Subcutaneous abdominal adipose tissue (tissue), 5 donors: Measurements from ENCODE around the gene NSMF.
A peak's percentile ranks its signal among the peaks of the same experiment; 100 is the strongest.

Experiments used
- H3K27ac ChIP-seq: one replicate; pipeline ENCODE4 v1.7.0; 2013; ENCODE audit warnings: low read depth, mild to moderate bottlenecking, inconsistent platforms, low read length, moderate library complexity
- H3K27me3 ChIP-seq, 5 donors: one replicate each; pipeline ENCODE4 v1.7.0; 2013; ENCODE audit warnings: low read length in 5 of 5, inconsistent platforms in 1 of 5; ENCODE audit not compliant: control insufficient read depth in 5 of 5, insufficient read depth in 4 of 5
- H3K36me3 ChIP-seq, 5 donors: one replicate each; pipeline ENCODE4 v1.7.0; 2013; ENCODE audit warnings: low read length in 5 of 5; ENCODE audit not compliant: control insufficient read depth in 5 of 5, insufficient read depth in 5 of 5
- H3K4me1 ChIP-seq, 5 donors: one replicate each; pipeline ENCODE4 v1.7.0; 2013; ENCODE audit warnings: low read length in 5 of 5, mild to moderate bottlenecking in 3 of 5, moderate library complexity in 1 of 5; ENCODE audit not compliant: control insufficient read depth in 5 of 5, insufficient read depth in 5 of 5
- H3K4me3 ChIP-seq, 5 donors: one replicate each; pipeline ENCODE4 v1.7.0; 2013; ENCODE audit warnings: low read length in 5 of 5, low read depth in 1 of 5
- H3K9ac ChIP-seq, 5 donors: one replicate each; pipeline ENCODE4 v1.7.0; 2013; ENCODE audit warnings: low read length in 5 of 5, mild to moderate bottlenecking in 4 of 5, moderate library complexity in 3 of 5
- H3K9me3 ChIP-seq, 5 donors: one replicate each; pipeline ENCODE4 v1.7.0; 2013; ENCODE audit warnings: low read length in 5 of 5; ENCODE audit not compliant: control insufficient read depth in 5 of 5
- donor health status: healthy.
- donor health status: healthy.
- donor health status: healthy.
- donor health status: healthy.
- donor health status: healthy.

Gene NSMF

GRCh38 chr9:137492464-137493363 is 33.6 kb upstream of the NSMF start:
- no peak overlapping the region for H3K27ac ChIP-seq
- H3K9me3 ChIP-seq: no peaks in the 10 kb centered on the region
- H3K27me3 ChIP-seq: no peaks in the 10 kb centered on the region
- H3K4me1 ChIP-seq: peaks cover 0 to 8% (median 4%) of the 10 kb centered on the region in 5 donors
- peaks cover 0 to 52% (median 28%) of the 10 kb centered on the region in 5 donors for H3K36me3 ChIP-seq
- no peak overlapping the region for H3K4me3 ChIP-seq
- no peak overlapping the region for H3K9ac ChIP-seq

- no peak overlapping the region for H3K4me3 ChIP-seq
- peaks cover 0 to 8% (median 4%) of the 10 kb centered on the region in 5 donors for H3K4me1 ChIP-seq
- no peak overlapping the region for H3K9ac ChIP-seq
- no peaks in the 10 kb centered on the region for H3K27me3 ChIP-seq
- no peaks in the 10 kb centered on the region for H3K9me3 ChIP-seq
- H3K36me3 ChIP-seq: peaks cover 0 to 50% (median 28%) of the 10 kb centered on the region in 5 donors
- no peak overlapping the region for H3K27ac ChIP-seq
Observed at GRCh38 chr9:137491735-137492432, 32.8 kb upstream of the NSMF start.

DNA sequence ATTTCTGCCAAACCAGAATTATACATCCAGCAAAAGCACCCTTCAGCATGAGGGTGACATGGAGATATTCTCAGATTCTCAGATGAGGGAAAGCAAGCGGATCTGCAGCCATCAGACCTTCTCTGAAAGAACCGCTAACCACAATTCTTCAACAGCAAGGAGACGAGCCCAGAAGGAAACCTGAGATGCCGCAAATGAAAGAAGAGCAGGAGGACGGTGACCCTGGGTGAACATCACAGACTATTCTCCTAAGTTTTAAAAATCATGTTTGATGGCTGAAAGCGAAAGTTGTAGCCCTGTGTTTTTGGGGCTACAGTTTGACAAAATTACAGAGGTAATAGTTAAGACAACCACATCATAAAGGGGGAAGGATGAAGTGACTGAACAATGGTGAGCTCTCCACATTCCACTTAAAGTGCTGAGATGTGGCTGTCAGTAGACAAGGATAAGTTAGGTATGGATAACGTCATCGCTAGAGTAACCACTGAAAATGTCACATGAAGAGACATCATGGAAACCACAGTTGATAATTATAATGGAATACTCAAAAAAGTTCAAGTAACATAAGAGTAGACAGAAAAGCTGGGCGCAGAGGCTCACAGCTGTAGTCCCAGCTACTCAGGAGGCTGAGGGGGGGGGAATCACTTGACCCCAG is 31.5 kb upstream of the NSMF start:
- Histone ChIP-seq H3K36me3 (peaks cover 0 to 45% (median 26%) of the 10 kb centered on the region in 5 donors), H3K9ac (no peak overlapping the region), H3K4me3 (no peak overlapping the region), H3K9me3 (no peaks in the 10 kb centered on the region), H3K27me3 (no peaks in the 10 kb centered on the region), H3K4me1 (peaks cover 0 to 8% (median 4%) of the 10 kb centered on the region in 5 donors), H3K27ac (no peak overlapping the region)

GRCh38 chr9:137488906-137489305 is 29.8 kb upstream of the NSMF start:
- no peak overlapping the region for H3K27ac ChIP-seq
- no peaks in the 10 kb centered on the region for H3K9me3 ChIP-seq
- peak overlapping the region in 1 of 5 donors; percentile 13 for H3K9ac ChIP-seq
- H3K27me3 ChIP-seq: no peaks in the 10 kb centered on the region
- H3K4me3 ChIP-seq: no peak overlapping the region
- H3K4me1 ChIP-seq: peaks cover 0 to 2% (median 1%) of the 10 kb centered on the region in 5 donors
- H3K36me3 ChIP-seq: peaks cover 0 to 39% (median 22%) of the 10 kb centered on the region in 5 donors

DNA sequence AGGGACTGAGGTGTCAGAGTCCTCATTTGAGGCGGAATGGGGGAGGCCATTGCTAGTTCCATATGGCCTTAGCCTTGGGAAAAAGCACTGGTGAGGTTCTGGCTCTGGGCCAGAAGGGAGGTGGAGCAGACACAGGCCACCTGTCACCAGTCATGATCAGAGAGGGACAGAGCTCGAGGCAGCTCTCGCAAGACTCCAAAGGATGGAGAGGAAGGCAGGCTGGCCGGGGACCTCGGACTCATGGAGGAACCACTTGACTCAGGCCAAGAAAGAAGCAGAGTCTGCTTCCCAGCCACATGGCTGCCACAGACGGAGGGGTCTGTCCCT is 29.2 kb upstream of the NSMF start:
- H3K27me3 ChIP-seq: no peaks in the 10 kb centered on the region
- H3K9ac ChIP-seq: no peak overlapping the region

DNA sequence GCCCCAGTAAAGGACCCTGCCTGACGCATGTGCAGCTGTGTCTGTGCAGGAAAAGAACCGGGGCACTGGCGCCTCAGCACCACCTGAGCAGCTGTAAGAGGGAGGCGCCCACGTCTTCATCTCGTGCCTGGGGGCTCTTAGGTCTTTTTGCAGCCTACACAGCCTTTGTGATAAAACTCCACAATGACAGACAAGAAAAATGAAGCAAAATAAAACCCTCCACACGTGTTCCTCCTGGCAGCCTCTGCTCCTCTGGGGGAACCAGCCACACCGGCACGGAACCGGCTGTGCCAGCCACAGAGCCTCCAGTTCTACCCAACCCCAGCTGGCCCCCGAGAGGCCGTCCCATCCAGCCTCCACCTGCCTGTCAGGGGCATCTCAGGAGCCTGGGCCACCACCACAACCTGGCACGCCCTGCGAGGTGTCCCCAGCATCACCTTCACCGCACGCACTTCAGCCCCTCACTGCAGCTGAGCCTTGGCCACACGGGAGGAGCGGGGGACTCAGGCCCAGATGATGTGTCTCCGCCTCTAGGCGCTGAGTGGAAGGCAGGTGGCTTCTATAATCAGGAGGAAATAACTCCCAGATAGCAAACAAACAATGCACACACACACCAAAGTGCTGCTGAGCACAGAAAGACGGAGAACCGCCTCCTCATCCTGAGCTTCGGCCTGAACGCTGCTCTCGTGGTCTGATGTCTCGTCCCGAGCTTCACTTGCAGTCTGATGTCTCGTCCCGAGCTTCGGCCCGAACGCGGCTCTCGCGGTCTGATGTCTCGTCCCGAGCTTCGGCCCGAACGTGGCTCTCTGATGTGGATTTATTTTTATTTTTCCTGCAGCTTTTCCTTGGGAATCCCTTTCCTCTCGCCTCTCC is 28.6 kb upstream of the NSMF start:
- no peak overlapping the region for H3K9ac ChIP-seq
- H3K36me3 ChIP-seq: peaks cover 0 to 39% (median 22%) of the 10 kb centered on the region in 5 donors
- H3K4me3 ChIP-seq: no peak overlapping the region
- no peaks in the 10 kb centered on the region for H3K9me3 ChIP-seq
- no peak overlapping the region for H3K27ac ChIP-seq
- peaks cover 0 to under 1% (median 0%) of the 10 kb centered on the region in 5 donors for H3K4me1 ChIP-seq
- no peaks in the 10 kb centered on the region for H3K27me3 ChIP-seq

More for the DNA sequence above, 29.2 kb upstream of the NSMF start:
- Histone ChIP-seq H3K36me3 (peaks cover 0 to 39% (median 22%) of the 10 kb centered on the region in 5 donors), H3K9me3 (no peaks in the 10 kb centered on the region), H3K4me3 (no peak overlapping the region), H3K4me1 (no peaks in the 10 kb centered on the region), H3K27ac (no peak overlapping the region)

DNA sequence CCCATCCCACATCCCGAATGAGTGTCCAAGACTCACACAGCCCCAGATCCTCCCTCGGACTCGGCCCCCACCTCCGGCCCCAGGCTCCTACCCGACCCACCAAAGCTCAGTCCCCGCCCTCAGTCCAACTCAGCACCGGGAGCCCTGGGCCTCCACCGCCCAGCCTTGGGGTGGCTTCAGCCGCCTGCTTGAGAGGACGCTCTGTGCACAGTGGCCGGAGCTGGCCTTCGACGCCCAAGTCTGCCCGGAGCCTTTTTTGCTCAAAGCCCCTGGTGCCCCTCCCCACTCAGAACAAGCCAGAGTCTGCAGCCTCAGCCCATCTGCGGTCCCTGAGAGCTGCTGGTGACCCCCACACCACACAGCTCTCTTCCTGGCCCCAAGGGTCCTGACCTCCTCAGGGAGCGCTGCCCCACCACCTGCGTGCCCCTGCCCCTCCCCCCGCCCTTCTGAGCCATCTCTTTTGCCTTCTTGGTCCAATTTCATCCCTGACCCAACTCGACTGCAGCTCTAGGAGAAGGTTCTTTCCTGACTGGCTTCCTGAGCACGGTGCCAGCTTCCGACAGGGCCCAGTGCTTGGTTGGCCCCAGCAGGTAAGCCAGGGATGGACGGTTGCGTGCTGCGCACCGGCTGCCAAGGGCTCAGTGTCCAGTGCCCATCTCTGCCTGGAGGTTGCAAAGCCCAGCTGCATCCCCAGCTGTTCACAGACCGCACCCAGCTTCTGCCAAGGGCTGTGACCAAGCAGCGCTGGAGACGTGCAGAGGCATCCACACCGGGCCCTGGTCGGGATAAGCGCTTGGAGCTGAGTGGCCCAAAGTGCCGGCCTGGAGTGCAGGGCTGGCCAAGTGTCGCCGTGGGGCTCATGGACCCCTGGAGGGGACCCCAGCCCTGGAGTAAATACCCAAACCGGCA is 27.7 kb upstream of the NSMF start:
- H3K9me3 ChIP-seq: no peaks in the 10 kb centered on the region
- H3K4me3 ChIP-seq: no peak overlapping the region
- H3K27me3 ChIP-seq: no peaks in the 10 kb centered on the region
- H3K36me3 ChIP-seq: peaks cover 0 to 37% (median 22%) of the 10 kb centered on the region in 5 donors
- H3K27ac ChIP-seq: no peak overlapping the region
- H3K4me1 ChIP-seq: peaks cover 0 to 9% (median 7%) of the 10 kb centered on the region in 5 donors
- H3K9ac ChIP-seq: no peak overlapping the region

- Histone ChIP-seq H3K36me3 (peaks cover 0 to 31% (median 16%) of the 10 kb centered on the region in 5 donors), H3K4me3 (no peak overlapping the region), H3K4me1 (peaks cover 0 to 10% (median 8%) of the 10 kb centered on the region in 5 donors), H3K27ac (no peak overlapping the region), H3K9ac (no peak overlapping the region), H3K27me3 (no peaks in the 10 kb centered on the region), H3K9me3 (no peaks in the 10 kb centered on the region)
Observed at GRCh38 chr9:137486141-137486490, 27.0 kb upstream of the NSMF start.
